HepG2 (cell line): ENCODE measurements around the gene UTF1. TPM values are rescaled to one million over a fixed set of nuclear protein-coding genes. Genes with fewer than 3 reads are reported as not detected.

ENCODE experiments used
- ATF1 ChIP-seq: IDR thresholded peaks from 2 replicates; pipeline ENCODE4 v1.6.1; 2016; ENCODE audit warnings: mild to moderate bottlenecking, control low read depth
- DNMT1 ChIP-seq: sonication (generic); formaldehyde crosslinking; IDR thresholded peaks from 2 replicates; pipeline ENCODE4 v1.5.1; 2020; ENCODE audit warnings: mild to moderate bottlenecking, missing genetic modification reagents
- EP300 ChIP-seq, 3 experiments: sonication (generic) in 1 of 3; formaldehyde crosslinking in 1 of 3; IDR thresholded peaks; 2 replicates each; pipeline versions ENCODE4 v1.5.1 to v1.6.1; 2011 to 2020; ENCODE audit warnings: low read depth in 2 of 3, low read length in 2 of 3, borderline replicate concordance in 1 of 3, improper control_type of control experiment in 1 of 3, mild to moderate bottlenecking in 1 of 3, missing genetic modification reagents in 1 of 3, moderate library complexity in 1 of 3
- HIVEP1 ChIP-seq: sonication (generic); formaldehyde crosslinking; IDR thresholded peaks from 2 replicates; pipeline ENCODE4 v1.4.0; 2020; ENCODE audit warnings: mild to moderate bottlenecking, missing genetic modification reagents
- HMG20A ChIP-seq: IDR thresholded peaks from 2 replicates; pipeline ENCODE4 v1.6.1; 2016; ENCODE audit warnings: borderline replicate concordance
- HMG20B ChIP-seq: conservative IDR thresholded peaks from 2 replicates; pipeline ENCODE4 v1.6.1; 2016; ENCODE audit warnings: missing genetic modification reagents, missing compliant biosample characterization
- HNF4A ChIP-seq: sonication (generic); formaldehyde crosslinking; IDR thresholded peaks from 2 replicates; pipeline ENCODE4 v1.4.0; 2020; ENCODE audit warnings: missing genetic modification reagents
- JDP2 ChIP-seq: sonication (generic); formaldehyde crosslinking; IDR thresholded peaks from 2 replicates; pipeline ENCODE4 v1.8.1; 2022; ENCODE audit warnings: missing genetic modification reagents, borderline replicate concordance
- NCOA2 ChIP-seq: sonication (generic); formaldehyde crosslinking; IDR thresholded peaks from 2 replicates; pipeline ENCODE4 v1.8.0; 2022; ENCODE audit warnings: inconsistent platforms
- NR2C2 ChIP-seq: sonication (generic); formaldehyde crosslinking; IDR thresholded peaks from 2 replicates; pipeline ENCODE4 v1.4.0; 2020; ENCODE audit warnings: missing genetic modification reagents, mild to moderate bottlenecking, moderate library complexity, borderline replicate concordance
- NR2F2 ChIP-seq: IDR thresholded peaks from 2 replicates; pipeline ENCODE4 v1.6.1; 2012; ENCODE audit warnings: low read depth, inconsistent platforms, borderline replicate concordance
- RARA ChIP-seq: IDR thresholded peaks from 2 replicates; pipeline ENCODE4 v1.6.1; 2016; ENCODE audit warnings: missing genetic modification reagents, missing compliant biosample characterization
- SOX13 ChIP-seq, 3 experiments: fragments of 450-650 bp in 1 of 3; sonication (generic) in 1 of 3; formaldehyde crosslinking in 1 of 3; IDR thresholded peaks in 2 of 3; conservative IDR thresholded peaks in 1 of 3; 2 replicates each; pipeline versions ENCODE4 v1.5.0 to v1.6.1; 2016 to 2020; ENCODE audit warnings: antibody characterized with exemption in 1 of 3, mild to moderate bottlenecking in 1 of 3, missing compliant biosample characterization in 1 of 3, missing genetic modification reagents in 1 of 3, moderate library complexity in 1 of 3
- TCF7 ChIP-seq: sonication (generic); IDR thresholded peaks from 2 replicates; pipeline ENCODE4 v1.6.1; 2016; ENCODE audit warnings: antibody characterized with exemption, low read depth
- ZBTB7B ChIP-seq: sonication (generic); formaldehyde crosslinking; IDR thresholded peaks from 2 replicates; pipeline ENCODE4 v1.4.0; 2020; ENCODE audit warnings: missing genetic modification reagents
- ZNF558 ChIP-seq: sonication (generic); formaldehyde crosslinking; IDR thresholded peaks from 2 replicates; pipeline ENCODE4 v1.9.0; 2022; ENCODE audit warnings: mild to moderate bottlenecking, missing genetic modification reagents, borderline replicate concordance
- polyA plus RNA-seq, 8 experiments: library from polyadenylated mRNA; depleted of rRNA in 3 of 8; stranded (reverse) in 7 of 8; unstranded in 1 of 8; fragments of >200 nt; fragmentation: Illumina TruSeq in 4 of 8; extraction: Trizol in 4 of 8; gene quantifications; 2 replicates each; pipeline versions ENCODE4 v1.2.1 to v1.2.3, GENCODE V29; 2011 to 2016; ENCODE audit warnings: low read depth in 4 of 8, missing spikeins in 1 of 8, mixed read lengths in 1 of 8; ENCODE audit not compliant: insufficient read depth in 1 of 8
- total RNA-seq, 5 experiments: library from RNA; depleted of rRNA; stranded (reverse); fragments of >200 nt; fragmentation: Illumina TruSeq; extraction: Trizol; gene quantifications; 2 replicates each; pipeline ENCODE4 v1.2.3, GENCODE V29; 2016; ENCODE audit warnings: low read depth in 1 of 5
- TF ChIP-seq, protein P1 (sequence below): IDR thresholded peaks from 2 replicates; pipeline ENCODE4 v1.6.1; 2016; ENCODE audit warnings: missing compliant biosample characterization, missing genetic modification reagents, borderline replicate concordance
- TF ChIP-seq, protein P2 (sequence below): IDR thresholded peaks from 2 replicates; pipeline ENCODE4 v1.4.0; 2020; ENCODE audit warnings: mild to moderate bottlenecking, missing genetic modification reagents
- TF ChIP-seq, protein P3 (sequence below): sonication (generic); formaldehyde crosslinking; IDR thresholded peaks from 2 replicates; pipeline ENCODE4 v1.9.0; 2021; ENCODE audit warnings: missing genetic modification reagents, borderline replicate concordance
- TF ChIP-seq, protein P4 (sequence below): sonication (generic); formaldehyde crosslinking; IDR thresholded peaks from 2 replicates; pipeline ENCODE4 v1.4.0; 2020; ENCODE audit warnings: missing genetic modification reagents, borderline replicate concordance

The UTF1 gene
- total and polyA plus RNA-seq, 2 of the 13 experiments (the other 11 are each of a cell fraction or from before 2014, with no cell fraction given): not detected

DNA sequence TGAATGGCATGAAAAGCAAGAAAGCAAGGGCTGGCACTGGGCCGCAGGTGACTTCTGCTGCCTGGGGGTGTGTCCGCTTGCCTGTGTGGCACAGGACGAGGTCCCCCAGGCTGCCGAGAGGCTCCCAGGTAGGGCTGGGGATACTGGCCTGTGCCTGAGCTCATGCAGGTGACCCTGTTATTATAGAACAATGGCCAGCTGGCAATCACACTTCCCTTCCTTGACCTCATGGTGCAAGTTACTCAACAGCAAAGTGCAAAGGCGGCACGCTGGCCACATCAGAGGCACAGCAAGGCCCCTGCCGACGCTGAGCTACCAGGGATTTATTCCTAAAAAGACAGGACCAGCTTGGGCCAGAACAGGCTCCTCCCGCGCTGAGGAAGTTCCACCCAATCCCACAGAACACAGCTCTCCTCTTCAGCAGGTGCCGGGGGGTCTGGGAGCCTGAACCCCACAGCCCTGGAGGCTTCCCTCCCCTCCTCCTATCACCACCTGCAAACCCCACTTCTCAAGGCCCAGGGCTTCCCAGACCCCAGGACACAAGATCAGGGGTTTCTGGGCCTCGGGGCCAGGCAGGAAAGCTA, 48.1 kb downstream of the UTF1 start (continued):
- TF ChIP-seq ZNF558 (CRISPR knock-in tag) (no peak), HNF4A (CRISPR knock-in tag) (peak; percentile 59), HMG20B (CRISPR knock-in tag) (peak; percentile 75; the same call in 1 of the 2 replicates), RARA (CRISPR knock-in tag) (peak; percentile 80), NCOA2 (CRISPR knock-in tag) (no peak), ATF1 (no peak), NR2C2 (CRISPR knock-in tag) (peak; percentile 42; the same call in 1 of the 2 replicates), DNMT1 (CRISPR knock-in tag) (no peak), EP300 (IDR thresholded peaks at IDR 0.05; ENCODE audit: low read depth in 2 of 2, low read length in 2 of 2) (no peak), EP300 (CRISPR knock-in tag; IDR thresholded peaks at IDR 0.05; ENCODE audit: borderline replicate concordance) (0 out of 2 replicates have a peak, but pooled peaks have one; percentile 19), JDP2 (no peak), ZBTB7B (CRISPR knock-in tag) (0 out of 2 replicates have a peak, but pooled peaks have one; percentile 19), HMG20A (CRISPR knock-in tag) (peak; percentile 67; the same call in 1 of the 2 replicates), SOX13 (IDR thresholded peaks at IDR 0.05) (peak; percentile 92), SOX13 (CRISPR knock-in tag; conservative IDR thresholded peaks at IDR 0.05 in 1 of 2, IDR thresholded peaks at IDR 0.05 in 1 of 2) (peak in 1 of 2 experiments; percentile 95; a peak in 2 of 4 replicates), HIVEP1 (CRISPR knock-in tag) (no peak), TCF7 (peak; percentile 65; the same call in 1 of the 2 replicates), NR2F2 (peak; percentile 57; the same call in 1 of the 2 replicates)
- TF ChIP-seq, protein P1, sequence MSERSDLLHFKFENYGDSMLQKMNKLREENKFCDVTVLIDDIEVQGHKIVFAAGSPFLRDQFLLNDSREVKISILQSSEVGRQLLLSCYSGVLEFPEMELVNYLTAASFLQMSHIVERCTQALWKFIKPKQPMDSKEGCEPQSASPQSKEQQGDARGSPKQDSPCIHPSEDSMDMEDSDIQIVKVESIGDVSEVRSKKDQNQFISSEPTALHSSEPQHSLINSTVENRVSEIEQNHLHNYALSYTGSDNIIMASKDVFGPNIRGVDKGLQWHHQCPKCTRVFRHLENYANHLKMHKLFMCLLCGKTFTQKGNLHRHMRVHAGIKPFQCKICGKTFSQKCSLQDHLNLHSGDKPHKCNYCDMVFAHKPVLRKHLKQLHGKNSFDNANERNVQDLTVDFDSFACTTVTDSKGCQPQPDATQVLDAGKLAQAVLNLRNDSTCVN (CRISPR knock-in tag): 0 out of 2 replicates have a peak, but pooled peaks have one; percentile 16
- TF ChIP-seq, protein P2, sequence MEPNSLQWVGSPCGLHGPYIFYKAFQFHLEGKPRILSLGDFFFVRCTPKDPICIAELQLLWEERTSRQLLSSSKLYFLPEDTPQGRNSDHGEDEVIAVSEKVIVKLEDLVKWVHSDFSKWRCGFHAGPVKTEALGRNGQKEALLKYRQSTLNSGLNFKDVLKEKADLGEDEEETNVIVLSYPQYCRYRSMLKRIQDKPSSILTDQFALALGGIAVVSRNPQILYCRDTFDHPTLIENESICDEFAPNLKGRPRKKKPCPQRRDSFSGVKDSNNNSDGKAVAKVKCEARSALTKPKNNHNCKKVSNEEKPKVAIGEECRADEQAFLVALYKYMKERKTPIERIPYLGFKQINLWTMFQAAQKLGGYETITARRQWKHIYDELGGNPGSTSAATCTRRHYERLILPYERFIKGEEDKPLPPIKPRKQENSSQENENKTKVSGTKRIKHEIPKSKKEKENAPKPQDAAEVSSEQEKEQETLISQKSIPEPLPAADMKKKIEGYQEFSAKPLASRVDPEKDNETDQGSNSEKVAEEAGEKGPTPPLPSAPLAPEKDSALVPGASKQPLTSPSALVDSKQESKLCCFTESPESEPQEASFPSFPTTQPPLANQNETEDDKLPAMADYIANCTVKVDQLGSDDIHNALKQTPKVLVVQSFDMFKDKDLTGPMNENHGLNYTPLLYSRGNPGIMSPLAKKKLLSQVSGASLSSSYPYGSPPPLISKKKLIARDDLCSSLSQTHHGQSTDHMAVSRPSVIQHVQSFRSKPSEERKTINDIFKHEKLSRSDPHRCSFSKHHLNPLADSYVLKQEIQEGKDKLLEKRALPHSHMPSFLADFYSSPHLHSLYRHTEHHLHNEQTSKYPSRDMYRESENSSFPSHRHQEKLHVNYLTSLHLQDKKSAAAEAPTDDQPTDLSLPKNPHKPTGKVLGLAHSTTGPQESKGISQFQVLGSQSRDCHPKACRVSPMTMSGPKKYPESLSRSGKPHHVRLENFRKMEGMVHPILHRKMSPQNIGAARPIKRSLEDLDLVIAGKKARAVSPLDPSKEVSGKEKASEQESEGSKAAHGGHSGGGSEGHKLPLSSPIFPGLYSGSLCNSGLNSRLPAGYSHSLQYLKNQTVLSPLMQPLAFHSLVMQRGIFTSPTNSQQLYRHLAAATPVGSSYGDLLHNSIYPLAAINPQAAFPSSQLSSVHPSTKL (CRISPR knock-in tag): peak; percentile 32; the same call in 1 of the 2 replicates
- TF ChIP-seq, protein P3, sequence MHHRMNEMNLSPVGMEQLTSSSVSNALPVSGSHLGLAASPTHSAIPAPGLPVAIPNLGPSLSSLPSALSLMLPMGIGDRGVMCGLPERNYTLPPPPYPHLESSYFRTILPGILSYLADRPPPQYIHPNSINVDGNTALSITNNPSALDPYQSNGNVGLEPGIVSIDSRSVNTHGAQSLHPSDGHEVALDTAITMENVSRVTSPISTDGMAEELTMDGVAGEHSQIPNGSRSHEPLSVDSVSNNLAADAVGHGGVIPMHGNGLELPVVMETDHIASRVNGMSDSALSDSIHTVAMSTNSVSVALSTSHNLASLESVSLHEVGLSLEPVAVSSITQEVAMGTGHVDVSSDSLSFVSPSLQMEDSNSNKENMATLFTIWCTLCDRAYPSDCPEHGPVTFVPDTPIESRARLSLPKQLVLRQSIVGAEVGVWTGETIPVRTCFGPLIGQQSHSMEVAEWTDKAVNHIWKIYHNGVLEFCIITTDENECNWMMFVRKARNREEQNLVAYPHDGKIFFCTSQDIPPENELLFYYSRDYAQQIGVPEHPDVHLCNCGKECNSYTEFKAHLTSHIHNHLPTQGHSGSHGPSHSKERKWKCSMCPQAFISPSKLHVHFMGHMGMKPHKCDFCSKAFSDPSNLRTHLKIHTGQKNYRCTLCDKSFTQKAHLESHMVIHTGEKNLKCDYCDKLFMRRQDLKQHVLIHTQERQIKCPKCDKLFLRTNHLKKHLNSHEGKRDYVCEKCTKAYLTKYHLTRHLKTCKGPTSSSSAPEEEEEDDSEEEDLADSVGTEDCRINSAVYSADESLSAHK (CRISPR knock-in tag): no peak
- TF ChIP-seq, protein P4, sequence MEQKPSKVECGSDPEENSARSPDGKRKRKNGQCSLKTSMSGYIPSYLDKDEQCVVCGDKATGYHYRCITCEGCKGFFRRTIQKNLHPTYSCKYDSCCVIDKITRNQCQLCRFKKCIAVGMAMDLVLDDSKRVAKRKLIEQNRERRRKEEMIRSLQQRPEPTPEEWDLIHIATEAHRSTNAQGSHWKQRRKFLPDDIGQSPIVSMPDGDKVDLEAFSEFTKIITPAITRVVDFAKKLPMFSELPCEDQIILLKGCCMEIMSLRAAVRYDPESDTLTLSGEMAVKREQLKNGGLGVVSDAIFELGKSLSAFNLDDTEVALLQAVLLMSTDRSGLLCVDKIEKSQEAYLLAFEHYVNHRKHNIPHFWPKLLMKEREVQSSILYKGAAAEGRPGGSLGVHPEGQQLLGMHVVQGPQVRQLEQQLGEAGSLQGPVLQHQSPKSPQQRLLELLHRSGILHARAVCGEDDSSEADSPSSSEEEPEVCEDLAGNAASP: peak; percentile 42; the same call in 1 of the 2 replicates
